HG02870 (cell line): Measurements from ENCODE around the gene DNLZ.

Source experiments
- ATAC-seq: cut with Tn5 transposase; IDR thresholded peaks from one replicate; pipeline ENCODE4 v1.9.1; 2021; ENCODE audit warnings: mild to moderate bottlenecking, moderate library complexity; ENCODE audit not compliant: unreplicated experiment

DNLZ gene

DNA sequence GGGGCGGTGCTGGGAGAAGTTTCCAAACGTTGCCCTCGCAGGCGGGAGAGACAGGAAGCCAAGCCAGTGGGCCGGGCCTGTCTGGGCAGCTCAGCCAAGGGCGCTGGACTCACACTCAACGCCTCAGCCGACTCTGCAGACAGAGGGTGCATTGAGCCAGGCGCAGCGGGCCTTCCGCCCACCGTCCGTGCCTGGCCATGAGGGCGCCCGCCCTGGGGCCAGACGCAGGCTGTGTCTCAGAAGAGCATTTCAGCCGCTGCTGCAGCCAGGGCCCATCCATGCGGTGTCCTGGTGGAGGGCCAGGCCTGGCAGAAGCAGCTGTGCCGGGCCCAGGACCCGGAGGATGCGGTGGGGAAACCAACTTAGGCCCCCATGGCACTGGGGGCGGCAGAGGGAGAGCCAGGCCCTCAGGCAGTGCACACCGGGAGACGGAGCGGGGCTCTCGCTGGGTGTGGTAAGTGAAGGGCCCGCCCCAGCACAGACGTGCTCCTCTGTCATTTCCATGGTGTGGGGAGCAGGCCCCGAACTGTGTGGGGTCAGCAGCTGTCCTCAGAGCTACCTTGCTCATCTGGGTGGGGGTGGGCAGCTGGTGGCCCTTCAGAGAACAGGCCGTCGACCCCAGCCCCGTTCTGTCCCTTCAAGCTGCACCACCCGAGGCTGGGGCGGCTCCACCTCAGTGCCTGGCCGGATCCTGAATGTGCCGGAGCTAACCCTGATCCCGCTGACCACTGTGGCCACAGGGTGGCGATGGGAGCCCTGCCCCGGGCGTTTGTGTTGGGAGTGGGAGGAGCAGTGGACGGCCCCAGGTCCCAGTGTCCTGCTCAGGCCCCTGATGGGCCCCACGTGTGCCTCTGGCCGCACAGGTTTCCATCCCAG, 18.0 kb downstream of the DNLZ start:
- ATAC-seq, result no peak

- no peak for ATAC-seq
These were observed 18.8 kb downstream of the DNLZ start for GRCh38 chr9:136344544-136345280.

DNA sequence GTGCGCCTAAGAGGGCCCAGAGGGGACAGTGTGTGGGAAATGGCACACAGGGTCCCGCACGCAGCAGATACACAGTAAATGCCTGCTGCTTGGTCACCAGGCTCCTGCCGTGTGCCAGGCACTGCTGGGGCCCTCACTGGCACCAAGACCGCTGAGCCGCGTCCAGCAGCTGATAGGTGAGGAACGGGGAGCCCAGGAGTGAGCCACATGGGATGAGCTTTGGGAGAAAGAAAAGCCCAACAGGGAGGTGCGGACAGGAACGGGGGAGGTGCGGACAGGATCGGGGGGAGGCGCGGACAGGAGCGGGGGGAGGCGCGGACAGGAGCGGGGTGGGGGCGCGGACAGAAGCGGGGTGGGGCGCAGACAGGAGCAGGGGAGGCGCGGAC, 19.7 kb downstream of the DNLZ start:
- no peak for ATAC-seq

GRCh38 chr9:136343121-136343883, 20.2 kb downstream of the DNLZ start:
- ATAC-seq, result no peak

GRCh38 chr9:136342181-136343120, 21.1 kb downstream of the DNLZ start:
- no peak for ATAC-seq

- ATAC-seq, result no peak
These were observed 21.8 kb downstream of the DNLZ start for GRCh38 chr9:136341769-136342168.

GRCh38 chr9:136341042-136341655, 22.4 kb downstream of the DNLZ start:
- ATAC-seq, result no peak

DNA sequence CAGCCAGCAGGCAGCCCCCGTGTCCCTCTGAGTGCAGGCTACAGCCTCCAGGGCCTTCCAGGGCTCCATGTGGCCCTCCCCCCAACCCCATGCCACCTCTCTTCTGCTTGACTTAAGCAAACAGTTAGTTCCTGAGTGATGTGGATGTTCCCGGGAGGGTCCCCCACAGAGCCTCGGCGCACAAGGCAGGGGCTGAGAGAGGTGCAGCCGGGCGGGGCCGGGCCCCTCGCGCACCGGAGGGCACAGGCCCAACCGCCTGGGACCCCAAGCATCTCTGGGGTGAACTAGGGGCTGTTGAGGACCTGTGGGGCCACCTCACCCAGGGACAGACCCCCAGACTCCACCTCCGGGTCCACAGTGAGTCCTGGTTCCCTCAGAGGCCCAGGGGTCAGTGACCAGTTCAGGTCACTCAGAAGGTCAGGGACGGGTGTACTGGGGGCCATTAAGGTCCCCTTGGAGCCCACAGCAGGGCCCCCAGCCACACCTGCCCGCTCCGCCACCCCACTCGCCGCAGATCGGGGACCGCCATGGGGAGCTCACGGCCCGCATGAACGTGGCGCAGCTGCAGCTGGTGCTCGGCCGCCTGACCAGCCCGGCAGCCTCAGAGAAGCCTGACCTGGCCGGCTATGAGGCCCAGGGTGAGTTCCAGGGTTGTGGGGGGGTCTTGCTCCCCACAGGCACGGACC, 23.0 kb downstream of the DNLZ start:
- no peak for ATAC-seq

DNA sequence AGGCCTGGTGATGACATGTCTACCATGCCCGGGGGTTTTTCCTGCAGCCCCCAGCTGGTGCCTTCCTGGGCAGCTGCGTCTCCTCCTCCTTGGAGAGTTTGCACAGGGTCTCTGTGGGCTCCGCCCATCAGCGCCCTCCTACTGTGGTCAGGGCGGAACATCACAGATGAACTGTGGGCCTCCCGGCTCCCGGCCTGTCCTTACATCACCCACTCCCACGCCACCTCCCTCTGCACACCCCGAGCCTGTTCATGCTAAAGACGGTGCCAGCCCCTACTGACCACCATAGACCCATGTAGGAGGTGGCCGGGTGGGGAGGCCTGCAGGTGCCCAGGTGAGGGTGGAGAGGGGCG, 23.6 kb downstream of the DNLZ start:
- ATAC-seq, result no peak

- ATAC-seq, result no peak
These were observed 24.2 kb downstream of the DNLZ start for GRCh38 chr9:136339173-136339957.

GRCh38 chr9:136338511-136338910, 25.0 kb downstream of the DNLZ start:
- no peak for ATAC-seq

GRCh38 chr9:136337416-136338395, 25.8 kb downstream of the DNLZ start:
- ATAC-seq, result no peak

DNA sequence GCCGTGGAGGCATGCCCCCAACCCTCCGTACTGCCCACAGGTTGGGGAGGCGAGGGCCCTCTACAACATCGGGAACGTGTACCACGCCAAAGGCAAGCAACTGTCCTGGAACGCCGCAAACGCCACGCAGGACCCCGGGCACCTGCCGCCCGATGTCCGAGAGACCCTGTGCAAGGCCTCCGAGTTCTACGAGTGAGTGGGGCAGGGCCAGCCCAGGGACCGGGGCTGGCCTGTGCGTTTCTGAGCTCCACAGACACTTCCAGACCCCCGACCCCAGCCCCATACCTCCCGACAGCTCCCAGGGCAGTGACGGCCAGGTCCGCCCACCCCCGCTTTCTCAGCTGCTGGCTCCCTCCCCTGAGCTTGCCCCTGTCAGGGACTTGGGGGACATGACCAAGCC, 26.7 kb downstream of the DNLZ start:
- no peak for ATAC-seq

DNA sequence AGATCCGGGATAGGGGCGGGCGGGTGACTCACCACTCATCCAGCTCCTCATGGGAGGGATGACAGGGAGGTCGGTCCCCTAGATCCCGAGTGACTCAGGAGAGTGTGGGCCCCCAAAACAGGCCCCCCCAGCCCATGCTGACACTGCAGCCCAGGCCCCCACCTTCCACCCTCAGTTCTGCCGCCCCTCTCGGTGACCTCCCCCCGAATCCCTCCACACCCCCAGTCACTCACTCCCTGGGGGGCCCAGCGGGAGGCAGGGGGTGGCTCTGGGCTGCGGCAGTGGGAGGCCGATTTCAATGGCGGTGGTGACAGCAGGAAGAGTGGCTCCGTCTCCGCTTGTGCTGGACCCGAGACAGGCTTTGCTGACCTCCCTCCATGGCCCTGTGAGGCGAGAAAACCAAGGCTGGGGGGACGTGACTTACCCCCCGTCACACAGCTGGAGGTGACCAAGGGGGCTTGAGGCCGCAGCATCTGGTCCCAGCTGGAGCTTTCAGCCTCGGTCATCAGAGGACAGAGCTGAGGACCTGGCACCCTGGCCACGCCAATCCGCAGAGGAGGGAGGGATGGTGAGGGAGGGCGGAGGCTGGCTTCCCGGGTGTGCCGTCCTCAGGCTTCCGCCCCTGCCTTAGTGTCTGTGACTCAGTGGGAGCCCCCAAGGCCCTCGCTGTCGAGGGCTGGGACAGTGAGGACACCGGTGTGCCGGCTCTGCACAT, 27.2 kb downstream of the DNLZ start:
- no peak for ATAC-seq

DNA sequence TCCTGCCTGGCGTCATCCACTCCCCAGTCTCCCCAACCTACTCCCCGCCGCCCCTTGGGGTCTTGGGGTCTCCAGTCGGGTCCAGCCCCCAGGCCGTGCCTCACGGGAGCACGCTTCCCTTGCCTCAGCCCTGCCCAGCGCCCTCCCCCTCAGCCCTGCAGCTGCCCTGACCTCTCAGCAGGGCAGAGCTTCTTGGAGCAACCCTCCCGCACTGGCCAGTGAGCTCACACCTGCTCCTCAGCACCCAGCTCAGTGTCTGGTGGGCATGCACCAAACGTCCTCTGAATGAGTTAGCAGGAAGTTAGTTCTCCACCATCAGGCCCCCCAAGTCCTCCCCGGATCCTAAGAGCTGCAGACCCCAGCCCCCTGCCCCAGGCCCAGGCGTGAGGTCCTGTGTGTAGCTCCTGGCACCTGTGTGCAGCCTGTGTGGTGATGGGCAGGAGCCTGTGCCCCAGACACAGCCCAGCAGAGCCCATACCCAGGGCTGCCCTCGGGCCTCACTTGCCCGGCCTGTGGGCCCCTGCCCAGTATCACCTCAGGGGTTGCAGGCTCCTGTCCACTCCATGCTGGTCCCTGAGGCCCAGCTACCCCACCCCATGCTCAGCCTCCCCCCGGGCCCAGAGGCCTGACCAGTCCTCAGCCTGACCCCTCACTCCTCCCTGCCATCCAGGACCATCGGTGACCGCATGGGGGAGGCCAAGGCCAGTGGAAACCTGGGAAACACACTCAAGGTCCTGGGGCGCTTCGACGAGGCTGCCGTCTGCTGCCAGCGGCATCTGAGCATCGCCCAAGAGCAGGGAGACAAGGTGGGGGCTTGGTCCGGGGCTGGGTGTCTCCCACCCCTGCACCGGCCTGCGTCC, 28.0 kb downstream of the DNLZ start:
- no peak for ATAC-seq

- ATAC-seq, result no peak
These were observed 29.0 kb downstream of the DNLZ start for GRCh38 chr9:136334541-136334940.
